NT2/D1 (cell line): ENCODE measurements around the gene TTLL7.

Source experiments
- SUZ12 ChIP-seq: IDR thresholded peaks from 2 replicates; pipeline ENCODE4 v1.6.1; 2011; ENCODE audit not compliant: insufficient read length, insufficient read depth; ENCODE audit errors: extremely low read depth
- YY1 ChIP-seq: IDR thresholded peaks from 2 replicates; pipeline ENCODE4 v1.6.1; 2011; ENCODE audit not compliant: insufficient read length, insufficient read depth
- ZNF274 ChIP-seq: IDR thresholded peaks from 2 replicates; pipeline ENCODE4 v1.6.1; 2011; ENCODE audit warnings: mild to moderate bottlenecking, low read depth, low read length

- no peak for TF ChIP-seq YY1
- TF ChIP-seq ZNF274: no peak
- no peak for TF ChIP-seq SUZ12
Measured at GRCh38 chr1:83844546-83844945, 154.4 kb downstream of the TTLL7 start.
